HG03095 (cell line): ENCODE results near the gene STAT1.
"Not testable (repeated sequence)": the region's sequence is repeated elsewhere in the genome, so short reads cannot be mapped to it uniquely, and the experiment has no call there.

Experiments
- ATAC-seq: cut with Tn5 transposase; IDR thresholded peaks from one replicate; pipeline ENCODE4 v1.9.1; 2021; ENCODE audit warnings: moderate library complexity; ENCODE audit not compliant: unreplicated experiment

Gene STAT1

DNA sequence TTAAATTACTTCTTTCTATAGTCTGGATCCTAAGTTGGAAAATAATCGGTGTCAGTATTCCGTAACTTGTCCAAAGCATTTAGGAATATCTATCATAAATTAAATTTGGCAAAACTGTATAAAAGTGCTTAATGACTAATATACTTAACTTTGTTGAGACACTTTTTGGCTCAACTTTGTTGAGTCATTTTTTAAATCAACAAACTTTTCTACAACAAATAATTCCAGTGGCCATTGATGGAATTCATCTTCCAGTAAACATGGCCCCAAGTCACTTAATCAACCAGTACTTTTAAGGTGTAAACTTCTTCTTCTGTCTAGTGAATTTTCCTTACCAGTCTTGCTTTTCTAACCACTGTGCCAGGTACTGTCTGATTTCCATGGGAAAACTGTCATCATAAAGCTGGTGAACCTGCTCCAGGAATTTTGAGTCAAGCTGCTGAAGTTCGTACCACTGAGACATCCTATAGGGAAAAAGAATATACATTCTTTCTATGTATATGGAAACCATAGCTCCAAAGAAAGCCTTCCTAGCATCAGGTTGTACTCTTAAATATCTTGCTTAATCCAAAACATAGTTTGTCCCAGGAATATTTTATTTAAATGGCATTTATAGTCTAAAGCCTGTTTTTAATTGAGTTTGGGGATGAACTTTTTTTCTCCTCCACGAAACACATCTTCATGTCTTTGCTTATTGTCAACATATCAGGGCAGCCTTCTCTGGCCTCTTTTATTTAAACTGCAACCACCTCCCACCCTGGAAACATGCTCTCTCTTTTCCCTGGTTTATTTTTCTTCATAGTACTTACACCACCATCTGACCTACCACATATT lies 4.2 kb downstream of the STAT1 start:
- no peak for ATAC-seq

GRCh38 chr2:191008286-191008685 lies 5.7 kb downstream of the STAT1 start:
- ATAC-seq: no peak

DNA sequence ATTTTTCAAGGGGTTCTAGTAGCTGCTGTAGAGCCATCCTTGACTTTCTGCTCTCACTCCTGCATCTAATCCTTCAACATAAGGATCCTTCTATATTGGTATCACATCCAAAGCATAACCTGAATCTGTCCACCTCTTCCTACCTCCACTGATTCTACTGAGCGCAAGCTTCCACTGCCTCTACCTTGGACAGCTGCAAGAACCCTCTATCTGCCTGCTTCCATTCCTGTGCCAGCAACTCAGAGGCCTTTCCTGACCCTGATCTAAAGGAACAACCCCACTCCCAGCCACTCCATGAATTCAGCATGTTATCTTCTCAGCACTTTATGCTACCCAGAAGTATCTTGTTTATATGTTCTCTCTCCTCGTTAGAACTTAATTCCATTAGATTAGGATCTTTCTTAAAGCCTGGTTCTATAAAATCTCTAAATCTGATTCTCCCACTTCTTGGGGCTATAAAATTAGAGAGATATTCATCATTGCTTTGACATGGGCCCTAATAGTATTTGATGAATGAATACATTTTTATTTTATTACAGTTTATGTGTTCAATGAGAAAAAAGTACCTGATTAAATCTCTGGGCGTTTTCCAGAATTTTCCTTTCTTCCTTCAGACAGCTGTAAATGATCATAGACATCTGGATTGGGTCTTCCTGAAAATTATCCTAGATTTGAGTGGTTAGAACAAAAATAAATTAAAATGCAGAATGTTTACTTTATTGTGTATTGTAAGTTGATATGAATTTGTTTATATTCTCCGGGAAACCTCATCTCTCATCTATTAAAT lies 6.8 kb downstream of the STAT1 start:
- ATAC-seq: no peak

- no peak for ATAC-seq
Observed at GRCh38 chr2:191006297-191006696, 7.7 kb downstream of the STAT1 start.

DNA sequence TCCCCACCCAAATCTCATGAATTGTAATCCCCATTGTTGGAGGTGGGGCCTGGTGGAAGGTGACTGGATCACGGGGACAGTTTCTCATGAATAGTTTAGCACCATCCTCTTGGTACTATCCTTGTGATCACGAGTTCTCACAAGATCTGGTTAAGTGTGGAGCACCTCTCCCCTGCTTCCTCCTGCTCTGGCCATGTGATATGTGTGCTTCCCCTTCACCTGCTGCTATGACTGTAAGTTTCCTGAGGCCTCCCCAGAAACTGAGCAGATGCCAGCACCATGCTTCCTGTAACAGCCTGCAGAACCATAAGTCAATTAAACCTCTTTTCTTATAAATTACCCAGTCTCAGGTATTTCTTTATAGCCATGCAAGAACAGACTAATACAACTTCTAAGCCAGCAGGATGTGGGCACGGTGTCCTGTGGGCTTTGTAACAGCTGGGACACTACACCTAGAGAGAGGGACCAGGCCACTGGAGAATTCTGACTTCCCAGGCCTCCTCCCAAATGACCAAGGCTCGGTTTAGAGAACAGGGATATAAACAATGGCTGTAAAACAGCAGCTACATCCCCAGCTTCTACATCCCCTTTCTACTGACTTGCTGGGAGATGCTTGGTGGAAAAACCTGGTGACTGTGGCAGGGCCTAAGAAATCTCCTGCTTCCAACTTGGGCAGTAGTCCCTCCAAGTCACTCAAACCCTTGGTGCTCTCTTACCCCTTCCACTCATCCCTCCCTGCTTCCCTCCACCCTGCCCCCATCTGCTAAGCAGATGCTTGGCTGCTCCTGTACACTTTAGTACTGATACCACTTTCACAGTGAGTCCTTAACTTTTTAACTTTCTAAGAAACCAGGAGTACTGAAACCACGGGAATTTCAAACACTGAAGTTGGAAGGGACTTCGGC lies 10.3 kb downstream of the STAT1 start:
- no peak for ATAC-seq

DNA sequence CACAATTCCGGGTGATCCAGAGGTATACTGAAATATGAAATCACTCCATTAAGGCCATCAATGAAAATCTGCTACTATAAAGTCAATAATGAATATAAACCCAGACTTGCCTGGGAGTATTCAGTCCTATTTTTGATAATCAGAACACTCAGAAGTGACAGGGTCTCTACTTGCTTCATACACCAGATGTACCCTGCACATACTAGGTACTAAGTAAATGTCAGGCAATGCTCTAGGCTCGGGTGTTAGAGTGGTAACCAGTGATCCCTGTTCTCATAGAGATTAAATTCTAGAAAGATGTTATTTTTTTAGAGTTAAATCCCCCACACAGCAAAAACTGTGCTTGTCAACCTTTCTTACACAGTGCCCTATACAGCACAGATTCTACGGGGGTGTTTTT lies 12.3 kb downstream of the STAT1 start:
- ATAC-seq: no peak

DNA sequence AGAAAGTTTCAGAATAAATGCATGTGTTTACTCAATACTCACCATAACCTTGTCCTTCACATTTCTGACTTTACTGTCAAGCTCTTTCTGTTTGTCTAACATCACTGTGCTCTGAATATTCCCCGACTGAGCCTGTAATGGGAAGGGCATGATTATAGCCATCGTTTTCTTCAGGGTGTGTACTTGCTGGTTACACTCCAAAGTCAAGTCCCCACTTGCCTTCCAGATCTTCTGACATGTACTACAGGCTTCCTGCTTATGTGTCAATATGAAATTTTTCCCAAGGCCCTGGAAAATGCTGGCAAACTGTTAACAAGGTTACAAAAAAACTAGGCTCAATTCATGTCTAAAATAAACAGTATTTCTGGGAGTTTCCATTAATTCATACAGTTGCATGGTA lies 12.9 kb downstream of the STAT1 start:
- no peak for ATAC-seq

GRCh38 chr2:190999949-191000665 lies 13.9 kb downstream of the STAT1 start:
- no peak for ATAC-seq

DNA sequence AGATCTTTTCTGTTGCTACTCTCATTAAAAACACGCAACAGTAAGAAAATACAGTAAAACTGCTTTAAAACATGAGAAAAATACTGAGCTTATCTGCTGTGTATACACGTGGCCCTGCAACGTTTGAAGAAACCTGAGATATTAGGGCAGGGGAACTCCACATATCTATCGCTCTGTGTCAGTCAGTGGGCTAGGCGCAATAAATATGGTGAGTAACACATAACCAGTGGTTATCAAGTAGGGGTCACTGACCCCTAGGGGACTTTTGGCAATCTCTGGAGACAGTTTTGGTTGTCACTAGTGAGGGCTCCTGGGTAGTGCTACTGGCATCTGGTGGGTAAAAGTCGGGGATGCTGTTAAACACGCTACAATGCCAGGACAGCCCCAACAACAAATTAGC lies 14.9 kb downstream of the STAT1 start:
- ATAC-seq: no peak

GRCh38 chr2:190997526-190998113 lies 16.4 kb downstream of the STAT1 start:
- ATAC-seq: no peak

DNA sequence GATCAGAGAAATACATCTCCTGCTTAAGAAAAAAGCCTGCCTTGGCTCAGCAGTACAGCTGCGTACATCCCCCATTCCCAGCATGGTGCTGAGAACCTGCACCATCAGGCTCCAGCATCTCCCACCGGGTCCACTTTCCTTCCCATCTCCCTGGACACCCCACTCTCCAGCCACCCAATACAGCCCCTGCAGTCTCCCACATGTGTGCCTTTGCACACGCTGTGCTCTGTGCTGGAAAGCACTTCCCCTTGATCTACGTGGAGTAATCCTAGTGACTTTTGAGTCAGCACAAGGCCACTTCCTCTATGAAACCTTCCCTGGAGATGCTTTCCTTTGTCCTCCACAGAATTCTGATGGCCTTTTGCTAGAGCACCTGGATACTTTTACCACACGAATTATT lies 17.0 kb downstream of the STAT1 start:
- ATAC-seq: no peak

DNA sequence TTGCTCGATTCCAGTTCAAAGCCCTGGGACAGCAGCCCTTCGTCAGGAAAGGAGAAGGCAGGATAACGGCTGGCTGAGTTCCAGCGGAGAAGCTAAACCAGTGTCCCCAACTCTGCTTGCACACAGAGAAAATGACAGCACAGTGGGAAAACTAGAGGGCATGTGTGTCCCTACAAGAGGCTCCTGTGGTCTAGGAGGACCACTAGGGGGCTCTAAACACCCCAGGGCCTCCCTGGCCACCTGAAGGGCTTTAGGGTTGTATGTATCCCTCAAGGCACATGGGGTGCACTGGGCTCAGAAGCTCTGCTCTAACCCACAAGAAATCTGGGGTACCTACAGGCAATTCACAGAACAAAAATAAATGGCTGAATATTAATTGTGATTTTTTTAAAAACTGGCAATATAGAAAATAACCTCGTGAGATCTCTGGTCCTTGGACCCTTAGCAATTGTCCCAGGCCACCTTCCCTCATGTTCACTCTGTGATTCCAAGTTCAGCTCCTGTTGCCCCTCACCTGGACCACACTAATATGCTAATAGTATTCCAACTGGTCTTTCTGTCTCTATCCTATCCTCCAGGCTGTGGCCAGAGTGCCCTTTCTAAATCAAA lies 17.5 kb downstream of the STAT1 start:
- ATAC-seq: no peak

GRCh38 chr2:190995315-190995714 lies 18.7 kb downstream of the STAT1 start:
- not testable (repeated sequence) for ATAC-seq

- no peak for ATAC-seq
Observed at GRCh38 chr2:190994148-190994547, 19.8 kb downstream of the STAT1 start.

DNA sequence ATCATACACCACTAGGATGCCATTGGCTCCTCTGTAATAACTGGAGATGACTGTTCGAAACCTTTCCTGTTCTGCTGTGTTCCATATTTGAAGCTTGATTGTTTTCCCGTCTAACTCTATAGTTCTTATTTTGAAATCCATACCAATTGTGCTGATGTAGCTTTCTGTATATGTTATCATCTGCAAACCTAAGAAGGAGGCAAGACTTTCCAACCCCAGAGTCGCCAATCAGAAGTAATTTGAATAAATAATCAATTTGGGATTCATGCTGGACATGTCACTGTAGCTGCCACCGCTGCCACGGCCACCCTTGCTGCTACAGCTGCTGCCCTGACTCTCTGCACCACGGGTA lies 20.7 kb downstream of the STAT1 start:
- ATAC-seq: no peak

- no peak for ATAC-seq
Observed at GRCh38 chr2:190990132-190990531, 23.8 kb downstream of the STAT1 start.

DNA sequence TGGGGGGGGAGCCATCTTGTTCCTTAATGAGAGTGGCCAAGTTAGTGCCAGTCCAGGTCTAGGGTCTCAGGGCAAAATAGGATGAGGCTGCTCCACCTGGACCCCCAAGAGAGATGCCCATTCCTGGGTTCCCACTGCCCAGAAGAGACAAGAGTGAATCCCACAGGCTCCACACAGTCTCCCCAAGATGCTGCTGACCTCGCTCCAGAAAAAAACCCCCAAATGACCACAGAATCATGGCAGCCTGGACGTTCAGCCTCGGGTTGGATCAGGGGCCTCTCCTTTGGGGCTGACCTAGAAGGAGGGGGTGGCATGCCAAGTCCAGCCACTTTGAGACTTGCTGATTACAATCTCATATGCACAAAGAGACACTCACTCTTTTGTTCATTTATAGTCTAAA lies 25.1 kb downstream of the STAT1 start:
- no peak for ATAC-seq

GRCh38 chr2:190987938-190988337 lies 26.0 kb downstream of the STAT1 start:
- no peak for ATAC-seq

DNA sequence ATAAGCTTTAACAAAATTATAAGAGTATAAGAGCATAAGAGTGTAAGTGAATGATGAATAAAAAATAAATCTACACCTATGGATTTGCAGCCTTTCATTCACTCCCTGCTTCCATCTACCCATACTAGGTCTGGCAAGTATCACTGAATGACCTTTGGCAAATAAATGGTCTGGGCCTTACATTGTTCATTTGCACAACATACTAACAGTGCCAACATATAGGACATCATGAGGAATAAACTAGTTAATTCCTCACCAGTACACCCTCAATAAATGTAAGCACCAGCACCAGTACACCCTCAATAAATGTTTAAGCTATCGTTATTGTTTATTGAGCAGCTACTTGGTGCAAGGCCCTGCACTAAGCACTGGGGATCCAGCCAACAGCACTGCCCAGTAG lies 26.9 kb downstream of the STAT1 start:
- ATAC-seq: no peak
